Effector memory CD8-positive, alpha-beta T cell (primary cell): ENCODE data around the gene DNMT3A.

Experiments used
- ATAC-seq: fragments of 150-1000 bp; cut with Tn5 transposase; replicated peaks from 2 replicates; pipeline ENCODE4 v1.10.0; 2021; ENCODE audit warnings: mild to moderate bottlenecking, moderate library complexity
- DNase-seq, 3 experiments: peaks; one replicate each; pipeline ENCODE4 v3.0.0; 2021
- H3K27ac Mint-ChIP-seq, 2 donors: one replicate each; pipeline ENCODE4 v1.8.0; 2022; ENCODE audit warnings: mild to moderate bottlenecking in 2 of 2, mixed read lengths in 2 of 2, moderate library complexity in 2 of 2
- H3K27me3 Mint-ChIP-seq, 2 donors: one replicate each; pipeline ENCODE4 v1.8.0; 2022; ENCODE audit warnings: mixed read lengths in 2 of 2
- H3K36me3 Mint-ChIP-seq: one replicate; pipeline ENCODE4 v1.8.0; 2022; ENCODE audit warnings: mild to moderate bottlenecking, moderate library complexity, mixed read lengths; ENCODE audit not compliant: insufficient read depth
- H3K4me1 Mint-ChIP-seq, 2 donors: one replicate each; pipeline ENCODE4 v1.8.0; 2022; ENCODE audit warnings: low read depth in 2 of 2, mixed read lengths in 2 of 2
- H3K4me3 Mint-ChIP-seq, 2 donors: one replicate each; pipeline ENCODE4 v1.8.0; 2022; ENCODE audit warnings: mild to moderate bottlenecking in 2 of 2, mixed read lengths in 2 of 2, moderate library complexity in 2 of 2
- H3K9me3 Mint-ChIP-seq, 2 donors: one replicate each; pipeline ENCODE4 v1.8.0; 2022; ENCODE audit warnings: mixed read lengths in 2 of 2

Gene DNMT3A

DNA sequence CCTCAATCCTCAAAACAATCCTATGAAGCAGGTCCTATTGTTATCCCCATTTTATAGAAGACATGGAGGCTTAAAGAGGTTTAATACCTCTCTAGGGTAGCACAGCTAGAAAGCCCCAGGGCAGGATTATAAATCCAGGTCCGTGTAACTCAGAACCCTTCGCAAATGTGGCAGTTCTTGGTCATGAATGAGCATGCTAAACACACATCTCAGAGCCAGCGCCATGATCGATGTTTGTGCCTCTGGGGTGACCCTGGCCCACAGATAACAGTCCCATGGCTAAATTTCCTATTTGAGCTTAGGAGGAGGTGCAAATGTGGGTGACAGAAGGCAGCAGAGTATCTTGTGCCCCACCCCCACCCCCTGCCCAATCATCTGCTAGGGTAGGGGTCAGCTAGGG lies 17.5 kb downstream of the DNMT3A start:
- no peaks in the 10 kb centered on the region for H3K27me3 Mint-ChIP-seq

DNA sequence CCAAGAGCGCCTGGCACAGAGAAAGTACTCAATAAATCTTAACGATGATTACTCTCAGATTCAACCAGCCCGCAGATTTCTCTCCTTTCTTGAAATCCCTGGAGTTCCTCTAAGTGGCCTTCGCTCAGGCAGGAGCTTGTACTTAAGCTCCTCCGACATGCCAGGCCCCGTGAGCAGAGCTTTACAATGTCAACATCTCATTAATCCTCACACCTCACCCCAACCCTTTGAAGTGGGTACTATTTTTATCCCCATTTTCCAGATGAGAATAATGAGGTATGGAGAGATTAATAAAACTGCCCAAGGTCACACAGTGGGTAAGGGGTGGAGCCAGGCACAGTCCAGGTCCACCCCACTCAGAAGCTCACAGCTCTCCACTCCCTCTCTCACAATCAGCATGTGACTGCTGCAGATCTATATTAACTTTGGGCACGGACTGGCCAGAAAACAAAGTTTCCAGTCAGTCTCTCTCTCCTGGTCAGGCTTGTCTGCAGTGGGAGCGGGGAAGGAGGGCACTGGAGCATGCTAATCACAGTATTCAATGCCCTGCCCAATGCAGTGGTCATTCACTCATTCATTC lies 18.0 kb downstream of the DNMT3A start:
- no peaks in the 10 kb centered on the region for H3K27me3 Mint-ChIP-seq
- H3K9me3 Mint-ChIP-seq, result peaks cover 2 to 8% of the 10 kb centered on the region in 2 donors
- peak; percentile 9 for ATAC-seq
- H3K27ac Mint-ChIP-seq, result peak overlapping the region; percentile 86 to 94
- H3K36me3 Mint-ChIP-seq, result peaks cover under 1% of the 10 kb centered on the region
- peaks cover 32% of the 10 kb centered on the region in 2 donors for H3K4me1 Mint-ChIP-seq
- no peak for DNase-seq
- peak overlapping the region; percentile 75 to 89 for H3K4me3 Mint-ChIP-seq

More for the DNA sequence above, 17.5 kb downstream of the DNMT3A start:
- H3K4me1 Mint-ChIP-seq, result peaks cover 30 to 31% of the 10 kb centered on the region in 2 donors
- H3K36me3 Mint-ChIP-seq, result peaks cover 3% of the 10 kb centered on the region
- H3K4me3 Mint-ChIP-seq, result peak overlapping the region; percentile 75 to 89
- DNase-seq, result no peak
- peak overlapping the region in 1 of 2 donors; percentile 94 for H3K27ac Mint-ChIP-seq
- peaks cover 2 to 8% of the 10 kb centered on the region in 2 donors for H3K9me3 Mint-ChIP-seq
- ATAC-seq, result no peak

DNA sequence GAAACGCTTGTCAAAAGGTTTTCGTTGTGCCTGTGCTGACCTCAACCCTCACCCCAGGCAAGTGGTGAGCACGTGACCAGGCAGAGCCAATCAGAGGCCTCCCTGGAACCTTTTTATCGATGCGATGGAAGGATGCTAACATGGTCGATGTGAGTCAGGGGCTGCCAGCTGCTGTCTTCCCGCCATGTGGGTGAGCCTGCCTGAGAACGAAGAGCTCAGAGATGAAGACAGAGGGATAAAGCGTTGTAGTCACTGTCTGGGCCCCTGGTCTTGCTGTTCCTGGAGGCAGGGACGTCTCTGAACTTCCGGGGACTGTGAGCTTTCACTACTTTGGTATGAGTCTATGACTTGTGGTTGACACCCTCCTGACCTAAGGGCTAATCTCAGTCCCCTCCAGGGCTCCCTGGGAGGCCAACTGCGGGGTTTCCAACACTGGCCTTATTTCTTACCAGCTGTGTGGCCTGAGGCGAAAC lies 18.6 kb downstream of the DNMT3A start:
- Mint-ChIP-seq H3K36me3 (no peaks in the 10 kb centered on the region), H3K9me3 (peaks cover 2 to 8% of the 10 kb centered on the region in 2 donors), H3K27ac (peak overlapping the region; percentile 86 to 94), H3K4me3 (peak overlapping the region; percentile 75 to 89), H3K4me1 (peaks cover 32% of the 10 kb centered on the region in 2 donors), H3K27me3 (no peaks in the 10 kb centered on the region)
- DNase-seq, result peak; percentile 48 to 69 (median 53)
- ATAC-seq, result peak; percentile 80

DNA sequence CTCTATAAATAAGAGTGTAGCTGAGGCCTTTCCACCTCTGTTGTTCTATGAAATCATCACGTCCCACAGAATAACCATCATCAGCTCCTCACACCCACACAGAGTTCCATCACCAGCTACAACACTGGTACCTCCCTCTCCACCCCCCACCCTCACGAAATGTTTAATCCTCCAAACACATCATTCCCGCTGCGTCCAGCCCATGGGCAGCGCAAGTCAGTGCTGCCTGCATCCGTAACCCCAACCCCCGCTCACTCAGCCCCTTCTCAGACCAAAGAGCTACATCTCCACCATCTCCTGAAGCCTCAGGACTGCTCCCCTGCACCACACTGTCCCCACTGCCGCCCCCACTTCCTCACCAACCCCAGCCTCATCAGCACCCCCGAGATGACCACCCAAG lies 19.4 kb downstream of the DNMT3A start:
- no peaks in the 10 kb centered on the region for H3K36me3 Mint-ChIP-seq
- peak overlapping the region; percentile 75 to 89 for H3K4me3 Mint-ChIP-seq
- H3K4me1 Mint-ChIP-seq, result peaks cover 32% of the 10 kb centered on the region in 2 donors
- H3K9me3 Mint-ChIP-seq, result peaks cover 2% of the 10 kb centered on the region in 2 donors
- H3K27me3 Mint-ChIP-seq, result no peaks in the 10 kb centered on the region
- peak overlapping the region; percentile 86 to 94 for H3K27ac Mint-ChIP-seq
- DNase-seq (no peak), ATAC-seq (no peak)

DNA sequence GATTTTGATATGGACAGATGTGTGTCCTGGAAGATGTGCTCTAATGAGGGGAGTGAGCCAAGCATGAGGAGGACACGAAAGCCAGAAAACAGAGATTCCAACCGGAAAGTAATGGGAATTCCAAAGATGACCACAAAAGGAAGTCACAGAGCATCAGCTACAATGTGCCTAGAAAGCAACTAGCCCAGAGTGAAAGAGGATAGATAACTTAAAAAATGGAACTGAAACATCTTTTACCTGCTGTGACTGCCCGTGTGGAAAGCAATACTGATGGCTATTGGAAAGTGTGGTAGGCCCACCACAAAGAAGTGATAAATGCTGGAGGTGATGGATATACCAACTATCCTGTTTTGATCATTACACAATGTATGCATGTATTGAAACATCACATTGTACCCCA lies 21.6 kb downstream of the DNMT3A start:
- Mint-ChIP-seq H3K27ac (no peak overlapping the region), H3K4me3 (no peak overlapping the region), H3K36me3 (no peaks in the 10 kb centered on the region), H3K4me1 (peaks cover 35 to 38% of the 10 kb centered on the region in 2 donors), H3K27me3 (no peaks in the 10 kb centered on the region), H3K9me3 (no peaks in the 10 kb centered on the region)
- ATAC-seq, result no peak
- no peak for DNase-seq

DNA sequence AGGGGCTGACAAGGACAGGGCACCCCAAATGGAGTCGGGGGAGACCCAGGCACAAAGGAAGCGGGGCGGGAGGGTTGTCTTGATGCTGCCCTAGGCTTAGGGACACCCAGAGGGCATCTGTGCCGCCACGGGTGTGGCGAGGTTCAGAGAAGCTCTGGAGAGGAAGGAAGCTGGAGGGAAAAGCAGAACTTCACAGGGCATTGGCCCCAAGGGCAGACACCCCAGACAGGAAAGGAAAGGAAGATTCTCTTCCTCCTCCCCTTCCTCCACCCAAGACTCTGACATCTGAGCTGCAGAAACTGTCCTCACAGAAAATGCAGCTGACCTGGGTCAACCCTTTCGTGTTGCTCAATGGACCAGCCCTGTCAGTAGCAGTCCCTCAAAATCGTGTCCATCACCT lies 25.6 kb downstream of the DNMT3A start:
- H3K4me1 Mint-ChIP-seq, result peaks cover 22 to 26% of the 10 kb centered on the region in 2 donors
- no peaks in the 10 kb centered on the region for H3K27me3 Mint-ChIP-seq
- DNase-seq (no peak), ATAC-seq (no peak)
- no peak overlapping the region for H3K27ac Mint-ChIP-seq
- H3K36me3 Mint-ChIP-seq, result peaks cover 3% of the 10 kb centered on the region
- H3K4me3 Mint-ChIP-seq, result no peak overlapping the region
- no peaks in the 10 kb centered on the region for H3K9me3 Mint-ChIP-seq

DNA sequence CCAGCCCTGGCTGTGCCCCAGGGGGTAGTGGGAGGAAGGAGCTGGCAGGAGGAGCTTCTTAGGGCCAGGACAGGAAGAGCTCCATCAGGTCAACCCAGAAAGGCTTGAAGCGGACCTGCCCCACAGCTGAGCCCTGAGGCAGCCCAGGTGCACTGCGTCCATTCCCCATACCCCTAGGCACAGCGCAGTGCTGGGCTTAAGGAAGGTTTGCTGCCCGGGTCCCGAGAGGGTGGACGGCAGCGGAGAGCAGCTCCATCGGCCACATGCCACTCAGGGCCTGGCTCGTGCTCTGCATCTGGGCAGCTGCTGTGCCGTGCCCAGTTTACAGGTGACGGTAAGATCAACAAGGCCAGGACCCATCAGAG lies 26.4 kb downstream of the DNMT3A start:
- Mint-ChIP-seq H3K36me3 (peaks cover 3% of the 10 kb centered on the region), H3K4me1 (peaks cover 27 to 31% of the 10 kb centered on the region in 2 donors), H3K27me3 (no peaks in the 10 kb centered on the region), H3K27ac (no peak overlapping the region), H3K4me3 (no peak overlapping the region), H3K9me3 (no peaks in the 10 kb centered on the region)
- DNase-seq (no peak), ATAC-seq (no peak)

DNA sequence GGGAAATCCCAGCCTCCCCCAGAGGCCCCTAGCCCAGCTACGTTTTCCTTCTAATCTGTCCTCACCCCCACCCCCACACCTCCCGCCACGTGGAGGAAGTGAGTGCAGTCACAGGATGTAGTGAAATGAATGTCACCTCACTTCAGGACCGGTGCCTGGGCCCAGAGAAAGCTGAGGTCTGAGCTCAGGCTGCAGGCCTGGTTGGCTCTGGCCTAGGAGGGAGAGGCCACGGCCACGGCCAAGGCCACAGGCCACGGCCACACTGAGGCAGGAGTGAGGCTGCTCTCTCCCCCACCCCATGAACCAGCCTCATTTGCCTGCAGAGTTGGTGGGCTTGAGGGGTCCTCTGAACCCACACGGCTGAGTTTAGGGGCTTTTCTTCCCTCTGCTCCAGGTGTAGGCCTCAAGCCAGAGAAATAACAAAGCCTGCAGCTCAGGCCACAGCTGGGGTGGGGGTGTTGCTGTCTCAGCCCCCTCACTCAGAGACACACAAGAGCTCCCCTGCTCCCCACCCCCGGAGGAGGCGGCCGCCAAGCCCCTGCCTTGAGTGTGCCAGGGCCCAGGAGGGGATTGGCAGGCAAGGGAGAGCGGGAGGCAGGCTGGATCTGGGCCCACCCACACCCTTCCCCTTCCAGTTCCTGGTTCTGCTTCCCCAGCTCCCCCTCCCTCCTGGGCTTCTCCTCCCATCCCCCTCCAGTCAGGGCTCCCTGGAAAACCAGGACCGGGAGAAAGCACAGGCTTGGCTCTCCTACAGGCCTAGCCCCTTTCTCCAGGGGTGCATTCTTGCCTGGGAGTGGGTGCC lies 27.0 kb downstream of the DNMT3A start:
- H3K4me1 Mint-ChIP-seq, result peaks cover 28 to 32% of the 10 kb centered on the region in 2 donors

DNA sequence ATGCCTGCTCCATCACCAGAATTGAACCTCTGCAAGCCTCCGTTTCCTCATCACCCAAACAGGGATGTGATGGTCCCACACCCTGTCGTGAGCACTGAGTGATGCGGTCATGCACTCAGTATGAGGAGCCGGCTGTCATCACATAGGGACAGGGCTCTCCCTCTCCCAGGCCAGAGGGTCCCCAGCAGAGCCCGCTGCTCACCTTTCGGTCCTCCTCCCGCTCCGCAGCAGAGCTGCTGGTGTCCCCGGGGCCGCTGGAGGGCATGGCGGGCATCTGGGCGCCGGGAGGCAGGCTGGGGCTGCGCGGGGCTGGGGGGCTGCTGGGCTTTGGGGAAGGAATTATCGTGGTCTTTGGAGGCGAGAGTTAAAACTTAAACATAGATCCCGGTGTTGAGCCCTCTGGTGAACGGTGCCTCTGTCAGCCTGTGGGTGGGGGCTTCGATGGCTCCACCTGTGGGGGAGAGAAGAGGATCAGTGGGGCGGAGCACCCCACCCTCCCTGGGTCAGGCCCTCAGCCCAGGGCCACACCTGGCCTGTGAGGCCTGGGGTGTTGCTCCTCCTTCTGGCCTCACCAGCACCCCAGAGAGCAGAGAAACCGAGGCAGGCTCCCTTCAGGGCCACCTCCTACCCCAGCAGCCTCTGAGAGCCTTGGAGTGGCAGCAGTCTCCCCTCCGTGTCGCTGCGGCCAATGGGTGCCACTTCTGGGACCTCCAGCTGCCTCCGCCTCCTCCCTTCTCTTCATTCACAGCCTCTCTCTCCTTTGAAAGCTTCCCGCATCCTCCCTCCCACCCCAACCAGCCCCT lies 27.8 kb downstream of the DNMT3A start:
- H3K4me1 Mint-ChIP-seq, result peaks cover 34% of the 10 kb centered on the region in 2 donors
- peaks cover 3% of the 10 kb centered on the region for H3K36me3 Mint-ChIP-seq
- H3K27ac Mint-ChIP-seq, result peak overlapping the region; percentile 89
- ATAC-seq (peak; percentile 50), DNase-seq (no peak)
- H3K4me3 Mint-ChIP-seq, result peak overlapping the region; percentile 67 to 78
- H3K9me3 Mint-ChIP-seq, result no peaks in the 10 kb centered on the region
- no peaks in the 10 kb centered on the region for H3K27me3 Mint-ChIP-seq

More for the DNA sequence above, 27.0 kb downstream of the DNMT3A start:
- no peaks in the 10 kb centered on the region for H3K27me3 Mint-ChIP-seq
- peaks cover 3% of the 10 kb centered on the region for H3K36me3 Mint-ChIP-seq
- H3K9me3 Mint-ChIP-seq, result no peaks in the 10 kb centered on the region
- H3K4me3 Mint-ChIP-seq, result peak overlapping the region; percentile 67 to 78
- peak overlapping the region; percentile 89 for H3K27ac Mint-ChIP-seq
- DNase-seq, result peak; percentile 47 to 54 (median 53)
- ATAC-seq, result peak; percentile 88

DNA sequence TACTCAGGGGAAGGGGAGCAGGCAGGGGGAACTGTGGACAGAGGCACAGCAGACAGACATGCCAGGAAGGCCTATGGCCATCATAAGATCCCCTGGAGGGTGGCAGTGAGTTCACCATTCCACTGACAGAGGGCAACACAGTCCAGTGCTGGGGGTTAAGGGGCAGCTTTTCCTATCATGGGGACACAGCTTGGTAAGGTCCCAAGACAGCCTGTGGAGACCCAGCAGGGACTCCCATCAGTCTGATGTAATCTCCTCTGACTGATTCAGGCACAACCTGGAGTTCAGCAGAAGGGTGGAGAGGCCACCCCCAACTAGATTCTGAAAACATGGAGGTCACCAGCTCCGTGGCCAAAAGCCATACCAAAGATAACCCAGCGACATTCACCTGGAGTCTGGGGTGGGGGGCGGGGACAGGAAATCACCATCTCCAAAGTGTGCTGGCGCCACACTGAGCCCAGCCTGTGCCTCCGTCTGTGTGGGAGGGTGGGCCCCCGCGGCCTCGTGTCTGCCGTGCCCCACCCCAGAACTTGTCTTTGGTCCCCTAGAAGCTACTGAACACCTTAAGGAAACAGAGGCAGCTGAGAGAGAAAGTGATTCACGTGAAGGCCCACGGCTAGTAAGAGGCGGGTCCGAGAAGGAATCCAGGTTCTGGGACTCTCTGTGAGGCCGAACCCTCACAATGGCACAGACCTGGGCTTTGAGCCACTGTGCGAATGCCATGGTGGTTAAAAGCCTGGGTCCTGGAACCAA lies 28.6 kb downstream of the DNMT3A start:
- peaks cover 3% of the 10 kb centered on the region for H3K36me3 Mint-ChIP-seq
- H3K4me1 Mint-ChIP-seq, result peaks cover 34 to 40% of the 10 kb centered on the region in 2 donors

DNA sequence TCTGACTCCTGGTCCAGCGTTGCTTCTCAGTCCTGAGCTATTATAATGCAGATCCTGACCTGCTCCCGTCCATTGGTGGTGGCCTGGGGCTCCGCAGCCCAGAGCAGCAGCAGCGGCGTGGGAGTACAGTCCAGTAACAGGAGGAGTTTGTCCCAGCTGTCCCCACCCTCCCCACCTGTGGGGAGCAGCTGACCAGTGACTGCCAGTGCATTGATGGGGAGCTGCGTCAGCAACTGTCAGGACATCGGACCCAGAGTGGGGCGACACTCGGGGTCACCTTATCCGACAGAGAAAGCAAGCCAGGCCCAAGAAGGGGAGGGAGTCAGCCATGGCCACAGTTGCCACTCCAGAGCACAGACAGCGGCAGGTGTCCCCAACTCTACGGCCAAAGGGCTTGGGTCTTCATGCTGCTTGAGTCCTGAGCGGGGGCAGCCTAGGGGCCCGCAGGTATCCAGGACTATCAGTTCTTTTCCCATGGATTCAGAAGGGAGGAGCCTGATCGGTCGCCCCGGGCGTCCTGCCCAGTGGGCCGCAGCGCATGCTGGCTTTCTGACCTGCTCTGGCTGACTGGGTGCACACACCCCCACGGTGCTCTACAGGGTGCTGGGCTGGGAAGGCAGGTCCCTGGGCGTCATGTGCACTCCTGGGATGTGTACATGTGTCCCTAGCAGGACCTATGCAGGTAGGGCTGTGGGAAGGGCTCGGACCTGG lies 29.7 kb downstream of the DNMT3A start:
- Mint-ChIP-seq H3K36me3 (peaks cover 8% of the 10 kb centered on the region), H3K27me3 (no peaks in the 10 kb centered on the region), H3K27ac (peak overlapping the region; percentile 89), H3K4me3 (peak overlapping the region in 1 of 2 donors; percentile 78), H3K9me3 (no peaks in the 10 kb centered on the region), H3K4me1 (peaks cover 41 to 44% of the 10 kb centered on the region in 2 donors)
- DNase-seq, result no peak
- no peak for ATAC-seq

More for the DNA sequence above, 28.6 kb downstream of the DNMT3A start:
- Mint-ChIP-seq H3K27me3 (no peaks in the 10 kb centered on the region), H3K27ac (peak overlapping the region; percentile 89), H3K4me3 (peak overlapping the region; percentile 67 to 78), H3K9me3 (no peaks in the 10 kb centered on the region)
- ATAC-seq (peak; percentile 29), DNase-seq (no peak)
